ENCODE data around the gene MFRP.
"Not testable (repeated sequence)": the region's sequence is repeated elsewhere in the genome, so short reads cannot be mapped to it uniquely, and the experiment has no call there.

MFRP gene

DNA sequence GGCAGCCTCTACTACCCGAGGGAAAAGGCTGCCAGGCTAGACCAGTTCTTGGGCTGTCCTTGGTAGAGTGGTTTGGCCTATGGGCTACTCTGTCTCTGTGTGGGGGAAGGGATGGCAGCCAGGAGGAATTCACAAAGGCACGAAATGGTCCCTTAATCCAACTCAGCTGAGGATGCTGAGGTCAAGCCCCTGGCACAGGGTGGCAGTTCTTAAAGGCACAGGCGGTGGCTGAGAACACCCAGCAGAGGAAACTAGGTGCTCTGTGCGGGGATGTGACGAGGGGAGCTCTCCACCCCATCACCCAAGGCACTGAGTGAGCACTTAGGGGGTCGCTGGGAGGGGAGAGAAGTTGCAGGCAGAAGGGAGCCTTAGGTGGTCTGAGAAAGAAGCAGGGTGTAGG is at the start of gene MFRP:
MFRP (minus strand) TSS at position 101 of the 400 bp plus-strand sequence. CDS start 192 bp downstream, outside the sequence.
- no peak for DNase-seq (ENCODE audit: low read depth)

DNA sequence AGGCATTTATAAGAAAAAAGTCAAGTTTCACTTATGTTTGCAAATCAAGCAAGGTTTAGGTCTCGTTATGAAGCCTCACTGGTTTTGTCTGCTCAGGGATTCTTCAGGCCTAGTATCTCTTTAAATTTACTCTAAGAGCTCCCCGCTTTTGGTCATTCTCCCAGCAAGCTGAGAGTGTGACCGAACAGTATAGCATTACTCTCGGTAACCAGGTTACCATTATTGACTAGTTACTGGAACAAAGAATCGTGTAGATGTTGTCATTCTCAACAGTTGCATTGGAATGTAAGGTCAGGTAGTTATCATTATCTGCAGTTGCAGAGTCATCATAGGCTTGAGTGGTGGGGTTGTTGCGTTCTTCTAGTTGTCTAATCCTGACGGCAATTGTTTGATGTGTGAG is 44.8 kb upstream of the MFRP start:
- no peak for DNase-seq (ENCODE audit: low read depth)

DNA sequence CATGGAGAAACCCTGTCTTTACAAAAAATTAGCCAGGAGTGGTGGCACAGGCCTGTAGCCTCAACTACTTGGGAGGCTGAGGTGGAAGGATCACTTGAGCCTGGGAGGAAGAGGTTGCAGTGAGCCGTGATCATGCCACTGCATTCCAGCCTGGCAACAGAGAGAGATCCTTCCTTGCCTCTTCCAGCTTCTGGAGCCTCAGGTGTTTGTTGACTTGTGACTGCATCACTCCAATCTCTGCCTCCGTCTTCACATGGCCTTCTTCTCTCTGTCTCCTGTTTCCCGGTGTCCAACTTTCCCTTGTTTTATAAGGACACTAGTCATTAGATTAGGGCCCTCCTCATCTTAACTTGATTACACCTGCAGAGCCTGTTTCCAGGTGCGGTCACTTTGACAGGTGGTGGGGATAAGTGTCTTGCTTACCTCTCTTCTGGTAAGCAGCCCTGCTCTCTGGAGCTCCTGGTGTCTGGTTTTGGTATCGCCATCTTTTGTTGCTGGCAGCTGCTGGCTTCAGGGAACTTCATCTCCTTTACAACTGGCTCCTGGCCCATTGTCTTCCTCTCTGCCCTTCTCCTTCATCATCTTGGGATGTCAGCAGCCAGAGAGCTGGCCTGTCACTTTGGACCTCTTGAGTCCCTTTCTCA is 43.2 kb upstream of the MFRP start:
- DNase-seq (ENCODE audit: low read depth) = no peak

DNA sequence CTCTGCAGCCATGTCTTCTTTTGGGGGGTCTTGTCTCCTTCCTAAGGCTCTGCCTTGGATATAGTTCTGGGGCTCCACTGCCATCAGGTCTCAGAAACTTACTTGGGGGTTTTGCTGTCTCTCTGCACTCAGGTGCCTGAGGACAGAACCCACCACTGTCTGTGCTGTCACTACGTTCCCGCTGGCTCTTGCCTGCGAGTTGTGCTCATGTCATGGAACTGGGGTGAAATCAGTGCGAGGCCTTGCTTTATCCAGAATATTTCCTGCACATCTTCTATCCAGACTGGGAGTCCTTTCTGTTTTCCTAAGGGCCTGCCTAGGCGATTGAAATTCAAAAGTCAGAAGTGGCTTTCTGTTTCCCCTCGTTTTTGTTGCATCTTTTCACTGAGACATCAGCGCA is 41.6 kb upstream of the MFRP start:
- DNase-seq (ENCODE audit: low read depth) = no peak

DNA sequence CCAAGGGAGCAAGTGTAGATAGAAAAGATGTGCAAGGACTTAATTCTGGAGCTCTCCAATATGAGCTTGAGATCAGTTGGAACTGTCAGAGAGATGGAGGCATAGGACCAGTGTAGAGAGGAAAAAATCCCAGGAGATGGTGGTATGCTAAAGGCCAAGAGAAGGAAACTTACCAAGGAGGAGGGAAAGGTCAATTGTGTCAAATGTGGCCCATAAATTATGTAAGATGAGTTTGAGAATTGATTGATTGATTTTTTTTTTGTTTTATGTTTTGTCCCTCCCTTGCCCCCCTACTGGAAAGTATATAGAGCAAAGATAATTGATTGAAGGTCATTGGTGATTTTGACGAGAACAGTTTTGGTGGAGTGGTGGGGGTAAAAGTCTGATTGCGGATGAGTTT is 37.8 kb upstream of the MFRP start:
- no peak for DNase-seq (ENCODE audit: low read depth)

DNA sequence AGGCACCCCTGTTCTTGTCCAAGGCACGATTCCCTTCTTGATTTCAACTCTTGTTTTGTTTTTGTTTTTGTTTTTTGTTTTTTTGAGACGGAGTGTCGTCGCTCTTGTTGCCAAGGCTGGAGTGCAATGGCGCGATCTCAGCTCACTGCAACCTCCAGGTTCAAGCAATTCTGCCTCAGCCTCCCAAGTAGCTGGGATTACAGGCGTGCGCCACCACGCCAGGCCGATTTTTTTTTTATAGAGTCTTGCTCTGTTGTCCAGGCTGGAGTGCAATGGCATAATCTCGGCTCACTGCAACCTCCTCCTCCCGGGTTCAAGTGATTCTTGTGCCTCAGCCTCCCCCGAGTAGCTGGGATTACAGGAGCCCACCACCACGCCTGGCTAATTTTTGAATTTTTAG is 36.0 kb upstream of the MFRP start:
- DNase-seq (ENCODE audit: low read depth) = not testable (repeated sequence)

DNA sequence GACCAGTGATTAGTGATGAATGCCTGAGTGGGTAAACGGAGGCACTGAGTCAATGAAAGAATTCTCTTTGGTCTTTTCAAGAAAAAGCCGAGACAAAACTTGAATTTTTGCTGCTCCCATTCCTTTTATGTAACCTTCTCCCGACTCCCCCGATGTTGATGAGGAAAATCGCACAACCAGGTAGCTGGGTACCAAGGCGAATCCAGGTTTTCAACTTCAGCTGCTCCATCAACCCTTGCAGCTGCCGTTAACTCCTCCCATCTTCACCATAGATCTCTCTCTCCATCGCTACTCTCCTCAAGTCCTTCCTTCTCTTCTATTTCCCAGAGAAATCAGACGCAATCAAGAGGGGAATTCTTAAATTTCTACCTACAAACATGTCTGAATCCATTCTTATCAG is 35.6 kb upstream of the MFRP start:
- DNase-seq (ENCODE audit: low read depth) = no peak

DNA sequence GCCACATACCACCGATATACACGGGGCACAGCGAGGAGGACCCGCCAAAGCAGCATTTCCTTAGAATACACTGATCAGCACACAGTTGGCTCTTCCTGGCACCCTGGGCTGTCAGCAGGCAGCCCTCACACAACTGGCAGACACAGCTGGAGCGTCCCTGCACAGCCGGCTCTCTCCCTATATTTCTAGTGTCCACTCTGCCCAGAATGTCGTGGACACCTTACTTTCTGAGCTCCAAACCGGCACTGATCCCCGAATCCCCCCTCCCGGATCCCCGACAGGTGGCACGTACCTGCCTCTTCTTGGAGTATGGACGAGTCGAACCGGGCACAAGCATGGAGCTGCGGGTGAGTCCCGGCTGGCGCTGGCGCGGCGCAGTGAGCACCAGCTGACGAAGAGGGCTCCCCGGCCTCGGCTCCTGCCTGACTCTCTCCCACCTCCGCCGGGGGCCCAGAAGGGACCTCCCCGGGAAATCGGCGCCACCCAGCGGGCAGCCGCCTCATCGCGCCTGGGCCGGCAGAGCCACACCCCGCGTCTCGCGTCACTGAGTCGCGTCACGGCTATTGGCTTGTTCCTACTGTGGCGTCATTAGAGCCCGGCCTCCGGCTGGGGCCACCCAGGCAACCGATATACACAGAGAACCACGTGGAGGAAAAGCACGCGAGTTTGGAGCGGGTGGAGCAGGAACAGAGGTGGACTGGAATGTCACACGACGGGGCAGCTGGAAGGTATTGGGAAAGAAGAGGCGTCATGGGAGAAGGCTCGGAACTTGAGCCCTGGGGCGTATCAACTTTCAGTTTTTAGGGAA is 34.9 kb upstream of the MFRP start, which contains the start of gene USP2:
USP2 (minus strand) TSS at position 510 of the 808 bp plus-strand sequence. CDS start 8,210 bp downstream, outside the sequence.
- DNase-seq (ENCODE audit: low read depth) = peak; percentile 87

DNA sequence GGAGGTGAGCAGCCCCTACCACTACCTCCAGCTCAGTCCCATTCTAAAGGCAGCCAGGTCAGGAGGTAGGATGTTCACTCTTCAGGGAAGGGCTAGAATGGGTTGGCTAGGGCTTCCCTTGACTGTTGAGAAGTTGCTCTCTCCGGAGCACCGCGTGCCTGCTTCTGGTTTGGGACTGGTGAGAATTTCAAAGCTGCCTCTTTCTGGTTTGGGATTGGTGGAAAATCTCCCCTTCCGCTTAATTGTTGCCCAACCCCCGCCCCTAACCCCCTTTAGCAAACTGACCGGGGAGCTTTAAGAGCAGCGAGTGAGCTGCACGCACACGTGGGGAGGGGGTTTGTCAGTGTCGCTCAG is 34.3 kb upstream of the MFRP start:
- DNase-seq (ENCODE audit: low read depth) = no peak

DNA sequence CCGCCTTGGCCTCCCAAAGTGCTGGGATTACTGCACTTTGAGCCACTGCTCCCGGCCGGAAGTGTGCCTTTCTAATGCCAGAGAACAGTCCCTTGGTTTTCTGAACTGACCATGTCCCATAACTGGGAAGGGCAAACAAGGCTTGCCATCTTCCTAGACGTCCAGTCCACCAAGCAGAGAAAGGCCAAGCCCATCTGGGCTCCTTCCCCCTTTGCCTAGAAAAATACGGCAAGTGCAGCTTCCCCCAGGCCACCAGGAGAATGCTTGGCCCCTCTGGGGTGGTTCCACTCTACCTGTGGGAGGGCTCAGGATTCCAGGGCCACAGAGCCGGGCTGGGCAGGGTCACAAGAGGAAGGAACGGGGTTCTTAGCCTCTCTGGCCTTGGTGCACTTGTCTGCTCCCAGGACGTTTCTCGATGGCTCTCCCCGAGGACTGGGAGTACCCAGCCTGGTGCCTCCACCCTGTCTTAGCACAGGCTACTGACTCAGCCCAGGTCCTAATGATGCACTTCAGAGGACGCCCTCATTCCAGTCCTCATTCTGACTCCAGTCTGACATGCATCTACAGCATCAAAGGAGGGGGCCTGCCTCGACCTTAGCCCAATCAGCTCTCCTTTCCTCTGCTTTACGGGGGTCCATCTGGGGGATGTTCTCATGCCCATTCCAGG is 33.8 kb upstream of the MFRP start:
- DNase-seq (ENCODE audit: low read depth) = no peak

DNA sequence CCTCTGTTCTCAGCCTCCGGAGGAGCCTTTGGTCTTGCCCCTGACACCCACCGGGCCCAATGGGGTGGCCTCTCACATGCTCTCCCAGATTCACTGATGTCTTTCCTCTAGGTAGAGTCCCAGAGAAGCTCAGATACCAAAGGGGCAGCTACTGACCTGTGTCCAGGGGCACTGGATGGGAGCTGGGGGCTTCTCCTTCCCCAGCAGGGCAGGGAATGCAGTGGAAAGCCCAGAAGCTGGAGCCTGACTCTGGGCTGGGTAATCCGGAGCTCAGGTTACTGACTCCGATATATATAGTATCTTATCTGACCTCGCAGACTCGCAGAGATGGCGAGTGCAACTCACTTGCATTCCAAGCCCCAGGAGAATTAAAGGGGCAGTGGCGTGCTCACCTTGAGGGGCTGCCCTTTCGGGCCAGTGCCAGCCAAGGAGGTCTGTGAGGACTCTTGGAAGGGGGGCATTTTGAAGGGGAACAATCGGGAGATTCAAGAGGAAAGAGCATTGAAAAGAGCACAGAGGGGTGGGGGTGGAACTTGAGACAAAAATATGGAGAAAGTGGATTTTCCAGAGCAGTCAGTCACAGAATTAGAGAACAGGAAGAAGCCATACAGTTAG is 32.5 kb upstream of the MFRP start:
- DNase-seq (ENCODE audit: low read depth) = no peak

DNA sequence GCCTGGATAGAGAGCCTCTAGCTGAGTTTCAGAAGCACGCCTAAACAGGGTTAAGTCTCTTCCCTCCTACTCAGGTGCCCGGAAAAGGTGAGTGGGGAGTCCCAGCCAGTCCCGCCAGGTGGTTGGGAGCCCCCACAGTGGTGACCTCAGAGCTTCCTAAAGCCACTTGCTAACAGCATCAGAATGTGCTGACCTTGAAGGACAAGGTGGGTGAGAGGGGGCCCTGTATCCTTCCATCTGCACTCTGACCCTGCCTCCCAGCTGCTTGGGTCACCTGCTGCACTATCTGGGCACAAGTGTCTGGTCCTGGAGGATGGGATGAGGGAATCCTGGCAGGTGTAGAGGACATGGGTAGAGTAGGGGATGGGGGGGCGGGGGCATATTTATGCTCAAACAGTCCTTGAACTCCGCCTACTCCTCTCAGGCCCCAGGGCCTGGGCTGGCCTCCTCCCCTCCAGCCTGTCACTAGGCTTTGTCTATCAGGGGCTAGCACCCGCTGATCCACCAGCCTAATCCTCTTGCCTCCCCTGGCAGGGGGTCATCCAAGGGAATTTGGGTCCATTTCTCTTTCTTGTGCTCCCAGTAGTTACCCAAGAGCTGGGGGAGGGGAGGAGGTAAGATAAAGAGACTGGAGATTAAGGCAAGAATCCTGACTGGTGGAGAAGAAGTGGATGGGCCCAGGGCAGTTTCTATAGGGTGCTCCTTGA is 31.6 kb upstream of the MFRP start:
- no peak for DNase-seq (ENCODE audit: low read depth)

DNA sequence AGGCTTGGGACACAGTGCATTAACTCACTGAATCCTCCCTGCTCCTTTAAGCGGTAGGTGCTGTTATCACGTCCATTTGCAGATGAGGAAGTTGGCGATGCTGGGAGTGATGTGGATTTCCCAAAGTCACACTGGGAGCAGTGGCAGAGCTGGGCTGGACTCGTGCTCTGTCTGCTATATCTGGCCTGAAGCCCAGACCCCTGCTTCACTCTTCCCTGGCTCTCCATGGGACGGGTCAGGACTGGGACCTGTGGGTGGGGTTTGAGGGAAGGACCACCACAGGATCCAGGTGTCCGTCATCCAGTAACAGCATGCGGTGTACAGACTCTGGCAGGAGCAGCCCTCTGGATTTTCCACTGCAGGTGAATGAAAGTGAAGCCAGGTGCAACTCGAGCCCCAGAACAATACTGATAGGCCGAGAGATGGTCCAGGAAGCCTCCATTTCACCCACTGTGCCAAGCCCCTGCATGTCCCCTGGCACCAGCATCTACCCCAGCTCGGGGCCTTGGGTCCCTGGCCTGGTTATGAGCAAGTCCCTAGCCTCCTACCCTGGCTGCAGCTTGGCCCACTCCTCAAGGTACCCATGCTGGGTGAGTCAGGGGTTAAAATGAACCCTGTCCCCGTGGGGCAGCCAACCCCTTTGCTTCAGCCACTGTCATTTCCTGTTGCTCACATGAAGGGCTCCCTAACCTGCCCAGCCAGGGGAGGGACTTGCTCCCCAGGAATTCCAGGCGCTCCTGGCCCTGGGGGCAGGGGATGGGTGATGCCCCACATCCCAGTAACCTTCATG is 30.8 kb upstream of the MFRP start:
- DNase-seq (ENCODE audit: low read depth) = no peak

DNA sequence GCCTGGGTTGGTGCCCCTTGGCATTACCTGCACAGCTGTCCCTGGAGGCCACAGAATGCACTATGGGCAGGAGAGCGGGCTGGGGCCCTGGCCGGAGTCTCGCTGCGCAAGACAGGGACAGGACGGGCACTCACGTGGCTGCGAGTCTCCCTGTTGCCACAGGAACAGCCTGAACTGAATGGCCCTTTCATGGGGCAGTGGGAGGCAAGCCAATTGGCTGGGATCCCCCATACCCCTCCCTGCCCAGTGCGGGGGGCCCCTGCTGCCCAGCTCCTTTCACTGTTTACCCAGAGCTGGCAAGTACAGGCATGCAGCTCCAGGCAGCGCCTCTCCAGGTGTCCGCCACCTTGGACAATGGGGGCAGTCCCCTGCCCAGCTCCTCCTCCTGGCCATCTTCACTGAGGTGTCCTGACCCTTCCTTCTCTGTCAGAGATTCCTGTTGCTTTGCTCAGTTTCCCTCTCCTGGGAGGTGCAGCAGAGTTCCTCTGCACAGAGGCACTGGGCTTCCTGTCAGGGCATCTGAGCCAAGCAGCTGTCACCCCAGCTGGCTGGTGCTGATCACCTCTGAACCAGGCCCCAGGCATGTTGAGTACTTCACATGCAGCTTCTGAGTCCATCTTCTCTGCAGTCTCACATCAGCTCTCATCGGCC is 29.8 kb upstream of the MFRP start:
- no peak for DNase-seq (ENCODE audit: low read depth)

DNA sequence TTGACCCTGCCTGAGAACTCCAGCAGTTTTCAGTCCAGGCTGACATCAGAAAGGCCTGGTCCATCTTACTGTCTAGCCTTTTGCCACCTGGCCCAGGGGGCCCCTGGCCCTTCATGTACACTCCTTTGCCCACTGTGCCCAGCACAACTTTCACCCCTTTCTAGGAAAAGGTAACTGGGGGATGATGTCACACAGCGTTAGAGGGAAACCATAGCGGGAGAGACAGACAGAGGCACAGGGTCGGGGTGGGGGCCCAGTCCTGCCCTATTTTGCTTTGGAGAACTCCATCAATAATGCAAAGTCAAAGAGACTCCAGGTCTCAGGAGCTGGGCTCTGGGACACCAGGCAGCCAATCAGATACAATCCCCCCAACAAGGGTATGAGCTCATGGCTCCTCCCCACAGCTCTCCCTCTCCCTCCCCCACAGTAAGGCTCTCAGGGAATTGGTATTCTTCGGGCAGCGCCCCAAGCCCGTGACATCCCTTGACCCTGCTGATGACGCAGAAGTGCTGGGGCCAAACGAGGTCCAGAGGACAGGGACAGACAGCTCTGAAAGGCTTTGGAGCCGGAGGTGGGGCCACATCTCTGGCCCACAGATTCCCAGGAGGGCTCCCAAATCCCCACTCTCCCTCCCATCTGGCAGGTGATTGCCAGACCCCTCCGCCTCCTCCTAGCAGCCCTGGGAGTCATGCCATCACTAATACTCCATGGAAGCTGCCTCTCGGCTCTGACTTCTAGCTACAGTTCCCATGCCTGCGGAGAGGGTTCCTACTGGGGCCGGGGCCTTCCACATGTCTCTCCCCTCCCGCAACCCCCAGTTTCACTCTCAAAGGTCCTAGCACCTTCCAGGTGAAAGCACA is 29.1 kb upstream of the MFRP start:
- DNase-seq (ENCODE audit: low read depth) = no peak

DNA sequence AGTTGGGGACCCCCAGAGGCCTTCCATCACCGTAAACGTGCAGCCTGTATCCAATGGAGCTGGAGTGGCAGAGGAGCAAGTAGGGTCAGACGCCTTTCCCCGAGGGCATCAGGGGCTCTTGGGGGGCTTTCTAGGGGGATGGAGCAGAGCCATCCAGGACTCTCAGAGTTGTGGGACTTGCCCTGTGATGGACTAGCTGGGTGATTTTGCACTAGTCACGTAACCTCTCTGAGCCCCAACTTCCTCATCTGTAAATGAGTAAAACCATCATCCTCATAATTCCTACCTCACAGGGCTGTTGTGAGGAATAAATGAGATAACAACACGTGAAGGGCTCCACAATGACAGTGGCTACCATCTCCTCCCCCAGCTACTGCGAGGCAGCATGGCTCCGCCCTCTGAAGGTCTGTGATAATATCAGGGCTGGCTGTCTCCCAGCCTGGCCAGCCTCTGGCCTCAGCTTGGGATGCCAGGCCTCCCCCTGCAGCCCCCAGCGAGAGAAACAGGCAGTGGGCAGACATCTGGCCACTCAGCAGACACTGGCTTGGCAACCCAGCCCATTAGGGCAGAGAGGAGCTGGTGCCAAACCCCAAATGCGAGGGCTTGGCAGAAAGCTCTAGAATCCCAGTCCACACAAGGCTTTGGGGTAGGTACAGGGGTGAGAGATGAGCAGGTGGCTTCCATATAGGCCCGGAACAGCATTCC is 28.3 kb upstream of the MFRP start:
- DNase-seq (ENCODE audit: low read depth) = no peak

DNA sequence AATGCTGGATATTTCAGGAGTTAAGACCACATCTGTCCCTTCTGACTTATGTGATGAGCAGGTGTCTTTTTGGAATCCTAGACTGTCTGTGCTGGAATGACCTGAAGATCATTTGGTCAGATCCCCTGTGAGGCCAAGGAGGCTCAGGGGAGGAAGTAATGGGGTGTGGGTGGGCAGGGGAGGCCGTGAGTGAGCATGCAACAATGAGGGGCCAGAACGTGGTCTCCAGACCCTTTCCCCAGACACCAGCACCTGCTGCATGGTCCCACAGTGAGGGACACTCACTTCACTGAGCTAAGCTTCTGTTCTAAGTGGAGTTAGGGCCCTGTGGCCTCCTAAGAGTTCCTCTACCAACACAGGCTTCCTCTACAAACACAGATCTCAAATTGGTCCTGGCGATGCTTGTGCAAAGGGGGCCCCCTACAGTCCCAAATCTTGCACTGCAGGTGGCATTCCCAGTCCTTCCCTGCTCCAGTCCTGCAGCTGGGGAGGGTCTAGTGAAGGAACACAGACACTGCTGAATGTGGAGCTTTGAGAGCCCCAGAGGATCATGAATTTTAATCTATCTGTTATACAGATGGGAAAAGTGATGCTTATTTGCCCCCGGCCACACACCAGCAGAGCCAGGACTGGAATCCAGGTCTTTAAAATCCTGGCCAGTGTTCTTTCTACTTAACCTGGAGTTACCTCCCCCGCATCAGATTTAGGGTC is 27.6 kb upstream of the MFRP start:
- DNase-seq (ENCODE audit: low read depth) = no peak
